Measurements from ENCODE around the gene CAPN12. TPM values are rescaled to one million over a fixed set of nuclear protein-coding genes. Genes with fewer than 3 reads are reported as not detected.

Gene CAPN12
- total and polyA plus RNA-seq, 2 of the 8 experiments (the other 6 are each of a cell fraction or from before 2014, with no cell fraction given) = 8.8 to 20.0 TPM

DNA sequence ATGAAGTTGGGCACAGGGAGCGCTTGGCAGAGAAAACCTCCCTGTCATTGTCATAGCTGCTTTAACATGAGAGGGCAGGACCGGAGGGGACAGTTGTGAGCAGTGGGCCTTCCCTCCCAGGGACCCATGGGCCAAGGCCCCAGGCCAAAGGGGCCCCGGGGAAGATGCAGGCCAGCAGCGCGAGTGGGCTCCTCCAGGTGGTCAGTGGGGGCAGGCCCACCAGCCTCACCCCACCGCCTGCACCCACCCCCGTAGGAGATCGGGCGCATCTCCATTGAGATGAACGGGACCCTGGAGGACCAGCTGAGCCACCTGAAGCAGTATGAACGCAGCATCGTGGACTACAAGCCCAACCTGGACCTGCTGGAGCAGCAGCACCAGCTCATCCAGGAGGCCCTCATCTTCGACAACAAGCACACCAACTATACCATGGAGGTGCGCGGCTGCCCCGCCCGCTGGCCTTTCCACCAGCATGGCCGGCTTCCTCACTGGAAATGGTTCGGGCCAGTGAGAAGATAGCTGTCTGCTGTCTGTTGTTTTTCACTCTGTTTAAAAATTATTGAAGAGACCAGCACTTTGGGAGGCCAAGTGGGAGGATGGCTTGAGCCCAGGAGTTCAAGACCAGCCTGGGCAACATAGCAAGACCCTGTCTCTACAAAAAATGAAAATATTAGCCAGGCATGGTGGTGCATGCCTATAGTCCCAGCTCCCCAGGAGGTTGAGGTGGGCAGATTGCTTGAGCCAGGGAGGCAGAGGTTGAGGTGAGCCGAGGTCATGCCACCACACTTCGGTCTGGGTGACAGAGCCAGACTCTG lies 18.6 kb downstream of the CAPN12 start:
- Histone ChIP-seq H2BK20ac (ENCODE audit: low read length) (no peak overlapping the region), H4K8ac (ENCODE audit: extremely low read depth, insufficient read depth, low read length) (no peak overlapping the region), H3K23me2 (ENCODE audit: low read depth, low read length) (no peaks in the 10 kb centered on the region), H3K79me1 (ENCODE audit: low read depth, low read length) (no peaks in the 10 kb centered on the region), H2BK15ac (ENCODE audit: low read length) (no peak overlapping the region), H3K4ac (replicated peaks; ENCODE audit: insufficient read length, low read depth, low read length) (no peak overlapping the region), H4K91ac (replicated peaks; ENCODE audit: insufficient read length, low read length) (no peak overlapping the region), H3K36me3 (ENCODE audit: control insufficient read depth in 2 of 4, insufficient read depth in 4 of 4, low read length in 3 of 4) (peaks cover 24 to 82% (median 65%) of the 10 kb centered on the region in 4 experiments; a peak in 7 of 8 replicates), H3K9ac (replicated peaks in 1 of 4; ENCODE audit: extremely low read depth in 1 of 4, low read depth in 3 of 4, low read length in 3 of 4) (no peak overlapping the region), H2BK12ac (ENCODE audit: low read depth, low read length) (no peak overlapping the region), H3K4me2 (ENCODE audit: insufficient read depth in 1 of 2, low read depth in 2 of 2, low read length in 2 of 2) (no peak overlapping the region), H2AK5ac (ENCODE audit: low read depth, low read length) (no peak overlapping the region), H4K5ac (ENCODE audit: insufficient read length, low read depth, low read length) (no peak overlapping the region), H3K18ac (ENCODE audit: extremely low read depth, low read length) (no peak overlapping the region), H3K4me1 (replicated peaks in 1 of 4; ENCODE audit: control insufficient read depth in 3 of 4, insufficient read depth in 4 of 4, low read length in 3 of 4) (no peaks in the 10 kb centered on the region), H3K14ac (ENCODE audit: insufficient read length) (no peak overlapping the region), H2BK5ac (ENCODE audit: low read depth, low read length) (no peak overlapping the region; the same call in 1 of the 2 replicates), H3K27me3 (replicated peaks in 1 of 4; ENCODE audit: control insufficient read depth in 3 of 4, extremely low read depth in 1 of 4, insufficient read depth in 3 of 4, low read length in 3 of 4) (no peaks in the 10 kb centered on the region), H3K9me3 (ENCODE audit: insufficient read depth in 2 of 2, low read depth in 1 of 2, low read length in 1 of 2) (no peaks in the 10 kb centered on the region), H3K4me3 (ENCODE audit: extremely low read depth in 1 of 4, insufficient read depth in 2 of 4, low read depth in 3 of 4, low read length in 4 of 4) (no peak overlapping the region), H4K20me1 (replicated peaks in 1 of 2; ENCODE audit: control insufficient read depth in 1 of 2, insufficient read depth in 2 of 2, low read length in 2 of 2) (peaks cover 3 to 18% of the 10 kb centered on the region in 2 experiments), H3K79me2 (ENCODE audit: control insufficient read depth in 1 of 2, insufficient read depth in 2 of 2, low read length in 2 of 2) (no peaks in the 10 kb centered on the region), H3K23ac (ENCODE audit: insufficient read length) (no peak overlapping the region), H2AFZ (ENCODE audit: low read length) (no peak overlapping the region), H3K56ac (replicated peaks; ENCODE audit: insufficient read length, low read depth, low read length) (no peak overlapping the region), H2BK120ac (replicated peaks; ENCODE audit: low read depth, low read length) (no peak overlapping the region), H3K27ac (ENCODE audit: low read depth, low read length) (no peak overlapping the region)
- WGBS, 2 experiments (ENCODE audit: extremely low coverage in 1 of 2, insufficient coverage in 1 of 2, insufficient read length in 1 of 2, insufficient replicate concordance in 2 of 2, low coverage in 1 of 2, low lambda C conversion rate in 2 of 2, missing lambda C conversion rate in 1 of 2) = 92% methylated on average over 21 of the region's 21 CpGs; no CpG with 5 or more reads in 1 of the 2 experiments
- ChIA-PET POLR2A (ENCODE audit: partially characterized antibody) (interaction anchor here (1.1 to 2.4 kb wide), 5 partner anchors 8 to 100 kb away, joined by 3 to 9 read pairs (median 4); no protein-coding TSS in a partner anchor), CTCF (ENCODE audit: partially characterized antibody) (interaction anchor here (0.6 to 3.3 kb wide), 9 partner anchors 8 to 132 kb away, joined by 3 to 11 read pairs (median 4); no protein-coding TSS in a partner anchor)
- DNase-seq (ENCODE audit: low read depth in 1 of 2, low spot score in 2 of 2) = no peak
- FAIRE-seq = no peak
- TF ChIP-seq MAFK (IDR thresholded peaks at IDR 0.05; ENCODE audit: low read depth, low read length) (no peak), KDM4A (IDR thresholded peaks at IDR 0.05; ENCODE audit: low read depth, low read length, severe bottlenecking) (no peak), TCF12 (IDR thresholded peaks at IDR 0.05; ENCODE audit: low read depth, low read length) (no peak)
